HUES6 (cell line): ENCODE data around the gene PYDC1.
A peak's percentile ranks its signal among the peaks of the same experiment; 100 is the strongest.
"Not testable (repeated sequence)": the region's sequence is repeated elsewhere in the genome, so short reads cannot be mapped to it uniquely, and the experiment has no call there.

ENCODE experiments used
- H3K27ac ChIP-seq: 2 replicates; pipeline ENCODE4 v1.7.0; 2013; ENCODE audit warnings: low read depth, mild to moderate bottlenecking, low read length, inconsistent platforms
- H3K27me3 ChIP-seq: 2 replicates; pipeline ENCODE4 v1.6.1; 2013; ENCODE audit warnings: low read length; ENCODE audit not compliant: control insufficient read depth, insufficient read depth
- H3K36me3 ChIP-seq: 2 replicates; pipeline ENCODE4 v1.6.1; 2013; ENCODE audit warnings: low read length; ENCODE audit not compliant: control insufficient read depth, insufficient read depth
- H3K4me1 ChIP-seq: 2 replicates; pipeline ENCODE4 v1.6.1; 2013; ENCODE audit warnings: low read length; ENCODE audit not compliant: control insufficient read depth, insufficient read depth
- H3K4me3 ChIP-seq: 2 replicates; pipeline ENCODE4 v1.5.1; 2013; ENCODE audit warnings: low read depth, low read length
- H3K9ac ChIP-seq: one replicate; pipeline ENCODE4 v1.6.1; 2013; ENCODE audit warnings: mild to moderate bottlenecking, low read length
- H3K9me3 ChIP-seq: 2 replicates; pipeline ENCODE4 v1.6.1; 2013; ENCODE audit warnings: low read depth, low read length; ENCODE audit not compliant: control insufficient read depth, insufficient read depth

PYDC1 gene

DNA sequence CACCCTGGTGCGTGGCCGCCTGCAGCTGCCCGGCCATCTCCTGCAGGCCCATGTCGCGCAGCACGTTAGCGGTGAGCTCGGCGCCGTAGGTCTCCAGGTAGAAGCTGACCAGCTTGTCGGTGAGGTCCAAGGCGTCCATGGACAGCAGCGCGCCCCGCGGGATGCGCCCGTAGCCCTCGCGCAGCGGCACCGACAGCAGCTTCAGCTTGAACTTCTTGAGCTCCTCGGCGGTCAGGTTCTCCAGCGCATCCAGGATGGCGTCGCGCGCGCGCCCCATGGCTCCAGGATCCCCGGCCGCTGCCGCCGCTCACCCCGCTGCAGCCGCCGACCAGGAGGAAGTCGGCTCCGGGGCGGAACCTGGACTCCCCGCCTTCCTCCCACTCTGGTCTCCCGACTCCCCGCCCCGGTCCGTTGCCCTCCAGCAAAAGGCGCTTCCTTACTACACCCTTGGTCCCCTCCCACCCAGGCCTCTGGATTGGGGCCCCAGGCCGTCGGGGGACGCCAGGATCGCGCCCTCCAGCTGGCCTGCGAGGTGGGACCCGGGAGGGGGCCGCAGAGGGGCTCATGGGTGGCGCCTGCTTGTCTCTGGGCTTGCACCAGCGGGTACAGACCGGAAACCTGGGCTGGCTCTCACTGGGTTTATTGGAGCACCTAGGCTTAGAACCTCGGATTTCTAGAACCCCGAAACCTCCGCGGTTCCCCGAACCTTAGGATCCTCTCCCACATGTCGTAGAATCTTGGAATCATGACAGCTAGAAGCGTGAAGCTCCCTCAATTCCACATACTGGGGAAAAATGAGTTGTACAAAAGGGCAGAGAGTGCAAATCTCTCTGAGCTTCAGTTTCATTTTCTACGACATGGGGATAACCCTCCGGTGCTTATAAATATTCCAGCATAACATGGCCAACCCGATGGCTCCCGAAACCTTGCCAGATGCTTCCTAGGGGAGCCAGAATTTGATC is 14.2 kb downstream of the PYDC1 start, which contains the start of gene PYCARD:
Gene PYCARD (minus strand): TSS at position 347 of the 962 bp plus-strand sequence. CDS start 70 bp downstream, at position 277.
- Histone ChIP-seq H3K4me1 (peaks cover 6% of the 10 kb centered on the region), H3K27me3 (peaks cover 39% of the 10 kb centered on the region), H3K4me3 (peak within 1 kb of the TSS; percentile 86), H3K9ac (peak within 1 kb of the TSS; percentile 83), H3K9me3 (no peaks in the 10 kb centered on the region), H3K36me3 (peaks cover 18% of the 10 kb centered on the region), H3K27ac (no peak within 1 kb of the TSS)

DNA sequence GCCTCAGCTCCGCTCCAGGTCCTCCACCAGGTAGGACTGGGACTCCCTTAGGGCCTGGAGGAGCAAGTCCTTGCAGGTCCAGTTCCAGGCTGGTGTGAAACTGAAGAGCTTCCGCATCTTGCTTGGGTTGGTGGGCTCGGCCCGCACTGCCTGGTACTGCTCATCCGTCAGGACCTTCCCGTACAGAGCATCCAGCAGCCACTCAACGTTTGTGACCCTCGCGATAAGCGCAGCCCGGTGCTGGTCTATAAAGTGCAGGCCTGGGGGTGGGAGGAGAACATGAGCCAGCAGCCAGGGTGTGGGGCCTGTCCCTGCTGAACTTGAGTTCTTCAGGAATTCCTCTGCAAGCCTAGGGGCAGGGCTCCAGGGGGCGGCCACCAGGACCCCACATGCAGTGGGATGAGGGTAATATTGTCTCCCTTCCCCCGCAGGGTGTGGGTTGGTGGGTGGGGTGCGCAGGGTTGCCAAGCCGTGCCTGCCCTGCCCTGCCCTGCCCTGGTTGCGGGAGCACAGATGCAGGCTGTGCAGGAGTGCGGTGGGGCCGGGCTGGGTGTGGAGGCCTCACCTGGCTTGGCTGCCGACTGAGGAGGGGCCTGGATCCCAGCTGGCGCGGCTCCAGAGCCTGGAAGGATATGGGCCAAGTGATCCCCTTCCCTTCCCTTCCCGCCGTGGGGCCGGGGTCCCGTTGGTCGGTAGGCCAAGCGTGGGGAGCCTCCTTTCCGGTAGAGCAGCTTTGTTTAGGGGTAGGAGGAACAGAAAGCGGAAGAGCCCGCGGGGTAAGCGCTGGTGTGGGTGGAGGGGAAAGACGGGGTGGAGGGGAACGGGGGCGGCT is 15.1 kb downstream of the PYDC1 start:
- peaks cover 6% of the 10 kb centered on the region for H3K4me1 ChIP-seq
- peaks cover 33% of the 10 kb centered on the region for H3K27me3 ChIP-seq
- H3K27ac ChIP-seq = no peak overlapping the region
- no peaks in the 10 kb centered on the region for H3K9me3 ChIP-seq
- H3K9ac ChIP-seq = peak overlapping the region; percentile 83
- peaks cover 21% of the 10 kb centered on the region for H3K36me3 ChIP-seq
- peak overlapping the region; percentile 86 for H3K4me3 ChIP-seq

DNA sequence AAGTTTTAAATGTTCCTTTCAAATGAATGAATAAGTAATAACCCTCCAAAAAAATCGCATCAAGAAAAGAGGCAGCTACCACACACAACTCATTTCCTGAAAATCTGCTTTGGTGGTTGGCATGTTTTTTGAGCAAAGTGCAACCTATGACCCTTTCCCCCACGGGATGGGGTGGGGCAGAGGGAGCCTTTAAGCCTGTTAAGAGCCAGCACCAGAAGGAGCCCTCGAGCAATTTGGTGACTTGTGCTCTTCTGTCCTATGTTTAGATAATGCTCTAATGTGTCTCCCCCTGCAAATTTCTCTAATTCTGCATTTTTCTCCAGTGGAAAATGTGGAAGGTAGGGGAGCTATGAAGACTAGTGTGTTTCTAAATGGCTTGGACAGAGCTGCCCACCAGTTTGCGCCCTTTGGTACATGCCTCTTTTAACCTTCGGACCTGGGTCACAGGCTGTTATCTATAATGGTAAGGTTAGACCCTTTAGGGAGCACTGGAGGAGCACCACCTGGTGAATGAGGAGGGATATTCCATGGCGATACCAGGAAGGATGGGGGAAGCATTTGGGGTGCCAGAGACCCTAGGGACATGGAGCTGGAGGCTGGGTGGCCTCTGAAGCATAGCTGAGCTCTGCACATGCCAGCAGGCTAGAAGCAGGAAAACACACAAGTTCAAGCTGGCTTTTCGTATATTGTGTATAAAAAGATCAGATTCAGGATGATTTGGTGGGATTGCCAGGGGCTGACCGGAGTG is 15.9 kb downstream of the PYDC1 start:
- Histone ChIP-seq H3K36me3 (peaks cover 29% of the 10 kb centered on the region), H3K9ac (peak overlapping the region; percentile 83), H3K4me3 (peak overlapping the region; percentile 86), H3K9me3 (no peaks in the 10 kb centered on the region), H3K27ac (no peak overlapping the region), H3K4me1 (peaks cover 6% of the 10 kb centered on the region), H3K27me3 (peaks cover 30% of the 10 kb centered on the region)

DNA sequence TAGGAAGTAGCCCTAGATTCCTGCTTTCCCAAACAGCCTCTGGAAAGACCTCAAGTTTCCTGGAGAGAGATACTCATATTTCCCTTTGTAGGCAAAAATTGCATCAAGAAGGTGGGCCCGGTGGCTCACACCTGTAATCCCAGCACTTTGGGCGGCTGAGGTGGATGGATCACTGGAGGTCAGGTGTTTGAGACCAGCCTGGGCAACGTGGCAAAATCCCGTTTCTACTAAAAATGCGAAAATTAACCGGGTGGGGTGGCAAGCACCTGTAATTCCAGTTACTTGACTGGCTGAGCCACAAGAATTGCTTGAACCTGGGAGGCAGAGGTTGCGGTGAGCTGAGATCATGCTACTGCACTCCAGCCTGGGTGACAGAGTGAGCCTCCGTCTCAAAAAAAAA is 16.8 kb downstream of the PYDC1 start:
- Histone ChIP-seq H3K36me3 (peaks cover 38% of the 10 kb centered on the region), H3K27me3 (peaks cover 29% of the 10 kb centered on the region)
- not testable (repeated sequence) for H3K9ac ChIP-seq, H3K4me3 ChIP-seq, H3K4me1 ChIP-seq, H3K27ac ChIP-seq, H3K9me3 ChIP-seq

DNA sequence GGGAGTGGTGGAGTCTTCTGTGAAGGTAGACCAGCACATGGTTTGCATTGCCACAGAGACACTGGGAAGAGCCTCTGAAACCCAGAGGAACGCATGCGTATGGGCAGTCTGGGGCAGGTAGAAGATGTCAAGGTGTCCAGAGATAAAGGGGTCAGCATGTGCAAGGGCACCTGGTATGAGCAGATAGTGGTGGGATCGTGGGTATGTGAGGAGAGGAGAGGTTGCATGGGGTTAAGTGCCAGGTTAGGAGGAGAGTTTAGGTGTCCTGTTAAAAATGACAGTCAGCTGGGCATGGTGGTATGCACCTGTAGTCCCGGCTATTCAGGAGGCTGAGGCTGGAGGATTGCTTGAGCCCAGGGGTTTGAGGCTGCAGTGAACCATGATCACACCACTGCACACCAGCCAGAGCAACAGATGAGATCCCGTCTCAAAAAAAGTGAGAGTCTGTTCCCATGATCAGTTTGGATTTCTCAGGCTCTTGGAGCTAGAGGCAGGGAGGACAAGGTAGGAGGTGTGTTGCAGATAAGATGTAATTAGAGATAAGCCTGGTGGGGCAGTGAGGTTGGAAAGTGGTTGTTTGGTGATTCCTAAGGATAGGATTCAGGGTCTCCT is 17.4 kb downstream of the PYDC1 start:
- Histone ChIP-seq H3K27me3 (peaks cover 23% of the 10 kb centered on the region), H3K9ac (no peak overlapping the region), H3K27ac (no peak overlapping the region), H3K36me3 (peaks cover 44% of the 10 kb centered on the region), H3K4me1 (peaks cover 6% of the 10 kb centered on the region), H3K4me3 (no peak overlapping the region), H3K9me3 (no peaks in the 10 kb centered on the region)

DNA sequence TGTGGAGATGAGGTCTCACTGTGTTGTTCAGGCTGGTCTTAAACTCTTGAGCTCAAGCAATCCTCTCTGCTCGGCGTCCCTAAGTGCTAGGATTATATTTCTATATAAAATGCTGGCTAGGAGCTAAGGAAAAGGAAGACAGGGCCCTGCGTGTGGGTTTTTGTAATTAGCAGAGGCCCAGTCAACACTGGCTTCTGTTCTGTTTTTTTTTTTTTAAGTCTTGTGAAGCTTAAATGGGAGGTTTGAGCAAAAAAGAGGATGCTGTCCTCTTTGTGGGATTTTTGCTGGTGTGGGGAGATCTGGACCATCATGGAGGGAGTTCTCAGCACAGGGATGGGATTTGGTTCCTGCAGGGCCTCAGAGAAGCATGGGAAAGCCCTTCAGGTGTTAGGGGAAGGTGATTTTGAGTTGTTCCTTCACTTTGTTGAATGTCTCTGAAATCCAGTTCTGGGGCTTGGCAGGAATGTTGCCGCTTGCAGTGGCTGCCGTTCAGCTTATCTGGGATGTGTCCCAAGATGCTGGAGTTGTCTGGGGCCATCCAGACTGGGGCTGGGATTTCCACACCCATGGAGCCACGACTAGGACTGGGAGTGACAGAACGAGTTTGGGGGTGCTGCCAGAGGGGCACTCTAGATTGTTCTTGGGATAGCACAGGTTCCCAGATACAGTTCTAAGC is 18.6 kb downstream of the PYDC1 start:
- Histone ChIP-seq H3K4me3 (no peak overlapping the region), H3K36me3 (peaks cover 56% of the 10 kb centered on the region), H3K27ac (no peak overlapping the region), H3K9ac (no peak overlapping the region), H3K9me3 (no peaks in the 10 kb centered on the region), H3K27me3 (peaks cover 17% of the 10 kb centered on the region), H3K4me1 (peaks cover 6% of the 10 kb centered on the region)

DNA sequence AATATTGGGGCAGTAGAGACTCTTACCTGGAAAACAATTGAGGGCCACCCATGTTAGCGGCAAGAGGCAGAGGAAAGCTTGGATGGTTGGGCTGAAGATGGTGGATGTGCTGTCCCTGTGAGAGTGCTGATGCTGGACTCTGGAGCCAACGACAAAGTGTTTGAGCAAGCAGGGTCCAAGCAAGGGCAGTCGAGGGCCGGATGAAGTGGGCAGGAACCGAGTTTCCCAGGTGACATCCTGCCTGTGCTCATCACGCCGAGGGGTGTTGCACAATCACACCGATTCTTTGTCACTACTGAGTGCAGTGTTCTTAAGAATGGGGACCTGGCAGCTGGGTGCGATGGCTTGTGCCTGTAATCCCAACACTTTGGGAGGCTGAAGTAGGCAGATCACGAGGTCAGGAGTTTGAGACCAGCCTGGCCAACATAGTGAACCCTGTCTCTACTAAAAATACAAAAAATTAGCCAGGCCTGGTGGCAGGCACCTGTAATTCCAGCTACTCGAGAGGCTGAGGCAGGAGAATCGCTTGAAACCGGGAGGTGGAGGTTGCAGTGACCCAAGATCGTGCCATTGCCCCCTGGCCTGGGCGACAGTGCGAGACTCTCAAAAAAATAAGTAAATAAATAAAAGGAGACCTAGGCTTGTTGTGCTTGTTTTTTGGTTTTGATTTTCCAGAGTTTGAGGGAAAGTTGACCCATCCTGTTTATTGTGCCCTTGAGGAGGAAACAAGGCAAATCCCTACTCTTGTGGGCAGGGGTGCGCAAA is 20.4 kb downstream of the PYDC1 start:
- Histone ChIP-seq H3K27me3 (no peaks in the 10 kb centered on the region; the same call in 1 of the 2 replicates), H3K4me3 (no peak overlapping the region), H3K27ac (no peak overlapping the region), H3K4me1 (peaks cover 5% of the 10 kb centered on the region), H3K9ac (no peak overlapping the region), H3K9me3 (no peaks in the 10 kb centered on the region), H3K36me3 (peaks cover 74% of the 10 kb centered on the region)

DNA sequence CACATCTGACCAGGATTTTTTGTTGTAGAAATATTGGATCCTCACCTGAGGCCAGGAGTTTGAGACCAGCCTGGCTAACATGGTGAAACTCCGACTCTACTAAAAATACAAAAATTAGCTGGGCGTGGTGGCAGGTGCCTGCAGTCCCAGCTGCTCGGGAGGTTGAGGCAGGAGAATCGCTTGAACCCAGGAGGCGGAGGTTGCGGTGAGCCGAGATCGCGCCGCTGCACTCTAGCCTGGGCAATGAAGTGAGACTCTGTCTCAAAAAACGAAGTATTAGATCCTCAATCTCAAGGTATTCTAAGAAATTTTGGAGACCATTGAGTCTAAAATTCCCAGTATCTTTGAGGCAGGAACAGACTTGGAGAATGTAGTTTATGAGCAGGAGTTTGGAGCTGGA is 21.1 kb downstream of the PYDC1 start:
- H3K4me1 ChIP-seq, H3K27ac ChIP-seq, H3K9me3 ChIP-seq, H3K9ac ChIP-seq, H3K27me3 ChIP-seq, H3K4me3 ChIP-seq: not testable (repeated sequence)
- H3K36me3 ChIP-seq = peaks cover 81% of the 10 kb centered on the region

DNA sequence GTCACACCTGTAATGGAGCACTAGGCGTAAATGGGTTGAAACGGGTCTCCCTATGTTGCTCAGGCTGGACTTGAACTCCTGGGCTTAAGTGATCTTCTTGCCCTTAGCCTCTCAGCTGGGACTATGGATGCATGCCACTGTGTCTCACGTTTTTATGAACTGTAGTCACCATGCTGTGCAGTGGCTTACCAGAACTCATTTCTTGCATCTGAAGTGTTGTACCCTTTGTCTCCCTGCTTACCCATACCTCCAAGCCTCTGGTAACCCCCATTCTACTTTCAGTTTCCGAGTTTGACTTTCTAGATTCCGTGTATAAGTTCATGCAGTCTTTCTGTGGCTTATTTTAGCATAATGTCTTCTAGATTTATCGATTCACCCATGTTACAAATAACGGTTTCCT is 22.0 kb downstream of the PYDC1 start:
- no peak overlapping the region for H3K27ac ChIP-seq
- H3K4me3 ChIP-seq = no peak overlapping the region
- no peaks in the 10 kb centered on the region for H3K4me1 ChIP-seq
- no peaks in the 10 kb centered on the region for H3K9me3 ChIP-seq
- H3K9ac ChIP-seq = no peak overlapping the region
- peaks cover 89% of the 10 kb centered on the region for H3K36me3 ChIP-seq
- no peaks in the 10 kb centered on the region for H3K27me3 ChIP-seq
